ENCODE measurements around the gene NPC1L1.
A peak's percentile ranks its signal among the peaks of the same experiment; 100 is the strongest.

Gene NPC1L1

GRCh38 chr7:44565097-44565794, 24.1 kb upstream of the NPC1L1 start (continued):
- TF ChIP-seq ZNF776 (tag by site-specific recombination; IDR thresholded peaks at IDR 0.05; ENCODE audit: borderline replicate concordance) (no peak), ZNF548 (tag by site-specific recombination; IDR thresholded peaks at IDR 0.05) (no peak), ZNF626 (tag by site-specific recombination; IDR thresholded peaks at IDR 0.05) (no peak), SALL2 (tag by site-specific recombination; IDR thresholded peaks at IDR 0.05; ENCODE audit: borderline replicate concordance) (no peak), ZNF366 (tag by site-specific recombination; conservative IDR thresholded peaks at IDR 0.05) (no peak), ZNF311 (tag by site-specific recombination; IDR thresholded peaks at IDR 0.05; ENCODE audit: borderline replicate concordance) (no peak), ZNF510 (tag by site-specific recombination; IDR thresholded peaks at IDR 0.05; ENCODE audit: insufficient replicate concordance) (no peak), ZNF473 (tag by site-specific recombination; IDR thresholded peaks at IDR 0.05) (no peak), ZNF132 (tag by site-specific recombination; IDR thresholded peaks at IDR 0.05; ENCODE audit: borderline replicate concordance) (no peak), ZNF354C (tag by site-specific recombination; IDR thresholded peaks at IDR 0.05; ENCODE audit: borderline replicate concordance, low read depth) (no peak), ZNF335 (tag by site-specific recombination; conservative IDR thresholded peaks at IDR 0.05) (peak; percentile 94), ZNF837 (tag by site-specific recombination; IDR thresholded peaks at IDR 0.05) (no peak), ZSCAN5A (tag by site-specific recombination; IDR thresholded peaks at IDR 0.05) (no peak), ZNF596 (tag by site-specific recombination; IDR thresholded peaks at IDR 0.05) (no peak), ZNF600 (tag by site-specific recombination; IDR thresholded peaks at IDR 0.05) (peak; percentile 31; the same call in 1 of the 2 replicates), ZNF121 (tag by site-specific recombination; IDR thresholded peaks at IDR 0.05) (no peak), ZNF2 (tag by site-specific recombination; IDR thresholded peaks at IDR 0.05) (0 out of 2 replicates have a peak, but pooled peaks have one; percentile 40), ZNF449 (tag by site-specific recombination; IDR thresholded peaks at IDR 0.05) (peak; percentile 13; the same call in 1 of the 2 replicates), ZNF426 (tag by site-specific recombination; IDR thresholded peaks at IDR 0.05) (no peak), ZNF423 (tag by site-specific recombination; IDR thresholded peaks at IDR 0.05) (no peak), ZNF24 (tag by site-specific recombination; IDR thresholded peaks at IDR 0.05) (no peak), AEBP2 (tag by site-specific recombination; IDR thresholded peaks at IDR 0.05; ENCODE audit: borderline replicate concordance) (no peak), ZNF629 (tag by site-specific recombination; IDR thresholded peaks at IDR 0.05) (0 out of 2 replicates have a peak, but pooled peaks have one; percentile 10), ZNF555 (tag by site-specific recombination; conservative IDR thresholded peaks at IDR 0.05) (no peak), ZSCAN18 (tag by site-specific recombination; IDR thresholded peaks at IDR 0.05) (no peak), TRIM28 (IDR thresholded peaks at IDR 0.05; ENCODE audit: borderline replicate concordance, low read length) (no peak), ZNF169 (tag by site-specific recombination; IDR thresholded peaks at IDR 0.05) (no peak), KLF17 (tag by site-specific recombination; IDR thresholded peaks at IDR 0.05) (no peak), KLF7 (tag by site-specific recombination; IDR thresholded peaks at IDR 0.05; ENCODE audit: borderline replicate concordance) (no peak), KLF16 (tag by site-specific recombination; IDR thresholded peaks at IDR 0.05) (no peak), SCRT2 (tag by site-specific recombination; IDR thresholded peaks at IDR 0.05) (peak; percentile 45; the same call in 1 of the 2 replicates), ZNF654 (tag by site-specific recombination; IDR thresholded peaks at IDR 0.05; ENCODE audit: low read depth) (peak; percentile 40), ZNF580 (tag by site-specific recombination; IDR thresholded peaks at IDR 0.05) (no peak), ZFP37 (tag by site-specific recombination; IDR thresholded peaks at IDR 0.05) (no peak)

Measured in HEK293 (cell line).